Stimulated activated CD8-positive, alpha-beta memory T cell treated with anti-CD3 and anti-CD28 coated beads, Interleukin-7, amount 100 ng/mL, for 1 hour (primary cell): ENCODE measurements around the gene CCDC8.
"Not testable (repeated sequence)": the region's sequence is repeated elsewhere in the genome, so short reads cannot be mapped to it uniquely, and the experiment has no call there.

Experiments
- DNase-seq, 2 donors: peaks; one replicate each; pipeline ENCODE4 v3.0.0-alpha.2; 2020; ENCODE audit warnings: low read depth in 2 of 2

Gene CCDC8

DNA sequence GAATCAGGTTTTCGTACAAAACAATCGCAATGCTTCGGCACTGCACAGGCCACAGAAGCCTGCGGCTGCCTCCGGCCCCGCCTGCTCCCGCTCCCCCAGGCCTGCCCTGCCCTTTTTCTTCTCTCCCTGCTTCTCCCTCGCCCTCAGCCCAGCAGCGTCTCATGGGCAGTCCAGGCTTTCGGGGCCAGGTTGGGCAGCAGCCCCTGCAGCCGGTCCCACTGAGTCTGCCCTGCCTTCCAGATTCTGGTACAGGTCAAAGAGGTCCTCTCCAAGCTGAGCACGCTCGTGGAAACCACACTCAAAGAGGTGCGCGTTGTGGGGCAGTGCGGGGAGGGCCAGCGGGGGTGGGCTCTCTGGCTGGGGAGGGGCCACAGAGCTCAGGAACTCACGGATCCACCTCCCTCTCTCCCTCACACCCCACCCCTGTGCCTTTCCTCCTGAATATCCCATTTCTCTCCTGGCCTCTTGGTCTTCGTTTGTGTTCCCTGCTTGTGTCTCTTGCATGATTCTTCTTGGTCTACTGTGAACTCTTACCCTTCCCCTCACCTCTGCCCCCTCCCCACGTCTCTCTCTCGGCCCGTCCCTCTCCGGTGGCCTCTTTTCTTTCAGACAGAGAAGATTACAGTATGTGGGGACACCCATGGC lies 30.1 kb downstream of the CCDC8 start:
- no peak for DNase-seq

DNA sequence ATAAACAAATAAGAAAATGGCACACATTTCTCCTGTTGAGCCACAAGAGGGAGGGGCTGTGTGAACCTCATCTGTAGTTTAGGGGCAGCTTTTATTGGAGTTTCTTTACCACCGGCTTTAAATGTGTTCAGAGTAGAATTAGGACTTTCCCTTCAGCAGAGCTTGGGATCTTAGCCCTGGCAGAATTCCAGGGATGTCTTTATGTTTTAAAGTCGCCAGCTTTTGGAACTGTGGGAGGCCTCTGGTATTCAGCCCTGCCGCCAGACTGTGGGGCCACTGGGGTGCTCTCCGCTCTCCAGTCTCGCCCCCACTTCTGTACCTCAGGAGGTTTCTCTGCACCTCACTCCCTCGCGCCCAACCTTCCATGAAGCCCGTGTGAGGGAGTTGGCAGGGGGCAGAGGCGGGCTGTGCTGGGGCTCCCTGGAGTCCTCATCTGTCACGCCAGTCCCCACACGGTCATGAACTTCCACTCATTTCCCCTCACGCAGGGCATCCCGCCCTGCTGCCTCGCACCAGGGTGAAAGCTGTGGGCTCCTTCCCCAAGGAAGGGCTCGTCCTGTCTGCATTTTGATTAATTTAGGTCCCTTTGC lies 31.5 kb downstream of the CCDC8 start:
- DNase-seq: no peak

DNA sequence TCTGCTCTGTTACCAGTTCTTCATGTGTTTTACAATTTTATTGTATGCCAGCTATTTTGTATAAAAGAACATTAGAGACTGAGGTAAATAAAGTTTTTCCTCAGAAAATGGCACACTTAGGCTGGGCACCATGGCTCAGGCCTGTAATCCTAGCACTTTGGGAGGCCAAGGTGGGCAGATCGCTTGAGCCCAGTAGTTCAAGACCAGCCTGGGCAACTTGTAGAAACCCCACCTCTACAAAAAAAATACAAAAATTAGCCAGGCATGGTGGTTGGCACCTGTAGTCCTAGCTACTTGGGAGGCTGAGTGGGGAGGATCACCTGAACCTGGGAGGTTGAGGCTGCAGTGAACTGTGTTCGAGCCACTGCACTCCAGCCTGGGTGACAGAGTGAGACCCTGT lies 32.0 kb downstream of the CCDC8 start:
- no peak for DNase-seq

DNA sequence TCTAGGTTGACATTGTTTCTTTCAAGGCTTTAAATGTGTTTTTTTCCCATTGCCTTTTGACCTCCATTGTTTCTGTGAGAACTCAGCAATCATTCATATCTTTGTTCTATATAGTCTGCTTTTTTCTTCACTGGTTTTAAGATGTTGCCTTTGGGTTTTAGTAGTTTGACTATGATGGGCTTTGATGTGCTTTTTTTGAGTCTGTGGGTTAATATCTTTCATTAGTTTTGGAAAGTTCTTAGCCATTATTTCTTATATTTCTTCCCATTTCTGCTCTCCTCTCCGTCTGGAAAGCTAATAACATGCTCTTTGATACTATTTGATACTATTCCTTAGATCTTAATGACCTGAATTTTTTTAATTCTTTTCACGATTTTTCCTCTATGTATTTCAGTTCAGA lies 32.7 kb downstream of the CCDC8 start:
- DNase-seq: no peak

DNA sequence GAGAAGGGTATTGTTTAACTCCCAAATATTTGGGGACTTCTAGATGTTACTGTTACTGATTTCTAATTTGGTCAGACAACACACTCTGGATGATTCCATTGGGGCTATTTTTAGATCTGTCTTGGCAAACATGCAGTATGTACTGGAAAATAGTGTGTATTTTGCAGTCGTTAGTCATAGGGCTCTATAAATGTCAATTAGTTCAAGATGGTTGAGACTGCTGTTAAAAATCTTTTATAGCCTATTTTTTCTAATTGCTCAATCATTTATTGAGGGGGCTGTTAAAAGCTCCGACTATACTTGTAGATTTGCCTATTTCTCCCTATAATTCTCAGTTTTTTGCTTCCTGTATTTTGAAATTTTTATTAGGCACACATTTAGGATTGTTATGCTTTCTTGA lies 35.1 kb downstream of the CCDC8 start:
- DNase-seq: no peak

DNA sequence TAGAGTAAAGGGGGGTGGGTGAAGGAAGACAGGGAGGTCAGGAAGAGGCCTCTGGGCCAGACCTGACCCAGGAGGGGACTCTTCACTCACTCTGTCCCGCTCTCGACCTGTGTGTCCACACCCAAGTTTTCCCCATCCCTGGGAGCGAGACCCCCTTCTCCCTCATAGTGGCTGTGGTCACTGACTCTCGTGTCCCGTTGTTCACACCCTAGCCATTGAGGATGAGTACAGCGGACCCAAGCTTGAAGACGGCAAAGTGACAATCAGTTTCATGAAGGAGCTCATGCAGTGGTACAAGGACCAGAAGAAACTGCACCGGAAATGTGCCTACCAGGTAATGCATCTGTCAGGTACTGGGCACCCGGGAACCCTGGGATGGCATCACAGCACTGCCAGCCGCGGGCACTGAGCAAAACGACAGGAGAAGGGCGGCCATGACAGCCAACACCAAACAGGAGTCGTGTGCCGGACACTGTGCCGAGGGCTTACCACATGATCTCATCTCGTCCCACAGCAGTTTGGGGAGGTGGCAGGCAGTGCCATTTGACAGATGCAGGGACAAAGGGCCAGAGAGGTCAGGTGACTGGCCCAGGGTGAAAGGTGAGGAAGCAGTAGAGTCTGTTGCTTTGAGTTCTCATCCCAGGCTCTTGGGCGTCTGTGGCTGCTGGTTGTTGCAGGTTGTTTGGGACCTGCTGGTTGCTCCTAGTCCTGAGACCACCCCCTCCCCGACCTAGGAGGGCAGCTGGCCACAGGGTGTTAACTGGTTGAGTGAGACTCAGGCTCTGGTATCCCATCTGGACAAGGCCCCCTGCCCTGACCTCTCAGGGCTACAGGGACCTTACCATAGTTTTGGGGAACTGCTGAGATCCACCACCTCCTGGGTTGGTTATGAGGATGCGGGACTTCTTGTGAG lies 36.9 kb downstream of the CCDC8 start:
- DNase-seq: no peak

DNA sequence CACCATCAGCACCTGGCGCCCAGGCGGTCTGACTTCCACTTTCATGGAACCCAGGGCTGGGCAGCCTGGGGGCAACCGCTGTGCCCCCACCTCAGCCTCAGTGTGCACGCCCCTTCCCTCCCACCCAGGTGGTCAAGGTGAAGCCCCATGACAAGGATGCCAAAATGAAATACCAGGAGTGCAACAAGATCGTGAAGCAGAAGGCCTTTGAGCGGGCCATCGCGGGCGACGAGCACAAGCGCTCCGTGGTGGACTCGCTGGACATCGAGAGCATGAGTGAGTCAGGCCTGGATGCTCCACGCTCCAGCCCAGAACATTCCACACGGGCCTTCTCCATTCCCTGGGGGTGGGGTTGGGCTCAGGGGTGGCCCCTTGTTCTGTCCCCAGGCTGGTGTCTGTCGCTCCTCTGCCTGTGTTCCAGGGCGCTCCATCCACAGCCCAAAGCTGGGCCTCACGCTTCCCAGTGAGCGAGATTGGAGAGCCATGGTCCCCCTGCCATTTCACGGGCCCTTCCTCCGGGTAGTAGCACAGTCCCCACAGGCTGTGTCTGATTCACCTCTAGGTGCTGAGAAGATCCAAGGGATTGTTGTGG lies 37.8 kb downstream of the CCDC8 start:
- not testable (repeated sequence) for DNase-seq

DNA sequence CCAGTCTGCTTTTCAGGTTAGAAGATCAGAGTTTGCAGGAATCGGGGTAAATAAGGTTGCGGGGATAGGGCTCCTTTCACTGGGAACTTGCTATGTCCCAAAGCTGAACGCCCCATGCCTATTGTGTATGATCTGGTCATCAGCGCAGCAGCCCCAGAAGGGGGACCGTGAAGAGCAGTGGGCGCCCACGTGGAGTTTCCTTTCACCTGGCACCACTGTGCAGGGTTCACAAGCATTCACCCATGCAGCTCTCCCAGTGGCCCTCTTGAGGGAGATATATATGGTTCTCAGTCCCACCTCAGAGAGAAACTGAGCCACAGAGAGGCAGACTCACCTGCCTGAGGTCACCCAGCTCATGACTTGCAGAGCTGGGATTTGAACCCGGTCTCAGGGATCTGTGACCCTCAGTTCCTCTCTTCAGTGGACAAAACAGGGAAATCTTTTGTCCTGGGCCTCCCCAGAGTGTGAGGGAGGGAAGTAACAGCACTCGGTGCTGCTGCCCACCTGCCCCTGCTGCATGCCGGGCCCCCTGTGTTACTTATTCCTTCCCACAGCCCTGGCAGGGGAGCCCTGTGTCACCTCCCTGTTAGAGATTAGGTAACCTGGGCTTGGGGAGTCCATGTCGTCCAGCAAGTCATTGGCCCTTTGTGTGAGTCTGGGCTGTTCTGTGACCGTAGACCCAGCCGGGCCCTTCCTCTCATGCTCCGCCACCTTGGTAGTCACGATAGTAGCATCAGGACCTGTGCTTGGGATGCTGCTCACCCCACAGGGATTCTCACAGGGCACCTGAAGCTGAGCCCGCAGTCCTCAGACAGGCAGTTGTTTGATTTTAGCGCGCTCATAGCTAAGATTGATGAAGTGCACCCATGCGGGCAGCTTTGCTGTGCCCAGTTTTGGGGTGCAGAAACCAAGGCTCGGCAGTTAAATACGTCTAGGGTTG lies 38.6 kb downstream of the CCDC8 start:
- no peak for DNase-seq

DNA sequence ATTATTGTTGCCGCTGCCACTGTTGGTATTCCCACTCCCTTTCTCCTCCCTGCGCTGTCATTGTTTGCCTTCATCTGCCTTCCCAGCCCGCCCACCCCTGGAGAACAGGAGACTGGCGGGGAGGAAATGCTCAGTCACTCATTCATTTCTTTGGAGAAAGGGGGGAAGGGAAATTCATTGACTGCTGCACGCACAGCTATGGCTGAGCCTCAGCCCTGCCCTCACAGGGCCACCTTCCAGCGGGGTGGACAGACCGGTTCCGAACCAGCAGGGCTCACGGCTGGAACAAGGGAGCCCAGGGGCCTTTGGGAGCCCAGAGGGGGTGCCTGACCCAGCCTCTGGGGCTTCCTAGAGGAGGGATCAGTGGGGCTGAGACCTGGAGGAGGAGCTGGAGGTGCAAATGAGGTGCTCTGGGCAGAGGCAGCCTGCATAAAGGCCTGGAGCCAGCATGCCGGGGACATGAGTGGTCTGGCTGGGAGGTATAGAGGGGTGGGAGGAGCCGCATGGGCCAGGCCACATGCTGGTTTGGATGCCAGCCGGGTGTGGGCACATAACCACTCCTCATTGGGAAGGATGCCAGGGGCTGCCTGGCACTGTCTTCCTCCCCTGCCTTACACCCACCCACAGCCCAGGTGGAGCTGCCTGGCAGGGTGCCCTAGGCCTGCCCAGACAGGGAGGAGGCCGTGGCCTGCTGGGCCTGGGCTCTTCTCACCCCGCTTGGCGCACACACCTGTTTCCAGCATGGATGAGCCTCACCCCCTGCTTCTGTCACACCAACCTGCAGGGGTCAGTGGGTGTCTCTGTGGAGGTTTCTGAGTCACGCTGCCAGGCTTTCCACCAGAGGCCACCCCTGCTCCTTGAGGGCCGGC lies 39.6 kb downstream of the CCDC8 start:
- DNase-seq: no peak

DNA sequence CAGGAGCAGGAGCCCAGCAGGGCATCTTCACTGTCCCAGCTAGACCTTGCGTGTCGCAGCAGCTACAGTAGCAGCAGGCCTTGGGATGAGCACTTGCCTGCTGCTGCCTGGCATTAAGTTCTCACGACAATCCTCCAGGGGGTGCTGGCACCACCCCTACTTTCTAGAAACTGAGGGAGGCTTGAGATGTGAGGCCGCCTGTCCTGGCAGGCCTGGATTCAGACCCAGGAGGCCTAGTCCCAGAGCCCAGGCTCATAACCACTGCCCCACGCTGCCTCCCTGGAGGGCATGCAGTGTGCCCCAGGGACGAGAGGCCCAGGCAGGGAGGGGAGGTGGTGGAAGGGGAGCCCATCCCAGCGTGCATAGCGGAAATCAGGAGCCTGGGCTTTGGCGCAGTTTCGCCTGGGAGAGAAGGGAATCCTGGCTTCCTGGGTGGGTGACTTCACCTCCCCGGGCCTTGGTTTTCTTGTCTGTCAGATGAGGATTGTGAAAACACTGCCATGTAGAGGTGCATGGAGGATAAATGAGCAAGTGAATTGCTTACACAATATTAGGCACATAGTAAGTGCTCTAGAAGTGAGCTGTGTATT lies 40.4 kb downstream of the CCDC8 start:
- no peak for DNase-seq

DNA sequence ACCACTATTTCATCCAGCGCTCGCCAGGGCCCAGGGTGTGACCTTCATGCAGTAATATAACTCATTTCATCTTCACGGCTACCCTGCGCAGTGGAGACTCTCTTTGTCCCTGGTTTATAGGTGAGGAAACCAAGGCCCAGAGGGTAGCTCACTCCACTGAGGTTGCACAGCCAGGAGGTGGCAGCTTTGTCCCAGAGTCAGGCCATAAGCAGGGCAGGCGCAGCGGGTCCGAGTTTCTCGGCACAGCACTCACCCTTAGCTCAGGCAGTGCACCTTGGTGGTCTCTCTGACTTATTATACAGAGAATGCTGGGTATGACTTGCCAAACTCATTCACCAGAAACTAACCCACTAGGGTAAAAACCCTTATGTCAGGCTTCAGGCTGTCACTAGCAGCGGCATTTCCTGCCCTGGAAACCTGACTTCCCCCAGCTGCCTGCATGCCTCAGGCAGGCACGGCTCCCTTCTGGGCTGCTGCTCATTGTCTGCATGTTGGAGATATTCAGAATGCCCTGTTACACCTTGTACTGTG lies 41.9 kb downstream of the CCDC8 start:
- DNase-seq: no peak

DNA sequence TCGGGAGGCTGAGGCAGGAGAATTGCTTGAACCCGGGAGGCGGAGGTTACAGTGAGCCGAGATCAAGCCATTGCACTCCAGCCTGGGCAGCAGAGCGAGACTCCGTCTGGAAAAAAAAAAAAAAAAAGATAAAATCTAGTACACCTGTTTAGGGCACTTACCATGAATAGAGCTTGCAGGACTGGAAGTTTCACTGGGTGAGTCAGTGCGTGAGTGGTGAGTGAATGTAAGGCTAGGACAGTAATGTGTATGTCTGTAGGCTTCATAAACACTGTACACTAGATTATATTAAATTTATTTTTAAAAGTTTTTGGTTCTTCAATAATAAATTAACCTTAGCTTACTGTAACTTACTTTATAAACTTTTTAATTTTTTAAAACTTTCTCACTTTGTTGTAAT lies 43.5 kb downstream of the CCDC8 start:
- no peak for DNase-seq

DNA sequence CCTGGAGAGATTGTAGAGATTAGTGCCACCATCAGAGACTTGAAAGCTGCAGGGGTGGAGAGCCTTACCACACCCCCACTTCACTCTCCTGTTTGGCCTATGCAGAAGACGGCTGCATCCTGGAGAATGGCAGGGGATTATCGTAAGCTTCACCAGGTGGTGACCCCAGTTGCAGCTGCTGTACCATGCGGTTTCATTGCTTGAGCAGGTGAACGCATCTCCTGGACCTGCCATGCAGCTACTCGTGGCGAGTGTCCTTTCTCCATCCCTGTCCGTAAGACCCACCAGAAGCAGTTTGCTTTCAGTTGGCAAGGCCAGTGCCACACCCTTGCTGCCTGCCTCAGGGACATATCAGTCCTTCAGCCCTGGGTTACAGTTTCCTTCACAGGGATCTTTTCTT lies 45.2 kb downstream of the CCDC8 start:
- DNase-seq: no peak

DNA sequence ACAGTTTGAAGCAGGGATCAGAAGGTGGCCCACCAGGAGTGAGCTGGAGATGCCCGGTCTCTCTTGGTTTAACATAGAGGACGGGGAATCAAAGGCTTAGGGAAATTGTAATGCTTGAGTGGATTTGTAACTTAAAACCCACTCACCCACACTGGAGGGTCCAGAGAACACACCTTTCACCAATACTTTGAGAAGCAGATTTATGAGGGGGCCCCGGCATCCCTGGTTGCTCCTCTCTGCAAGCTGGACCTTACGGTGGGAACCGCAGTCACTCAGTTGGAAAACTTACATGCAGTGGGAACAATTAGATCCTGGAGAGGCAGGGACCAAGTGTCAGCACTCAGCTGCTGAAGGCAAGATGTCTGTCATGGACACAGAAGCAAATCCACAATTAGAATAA lies 45.9 kb downstream of the CCDC8 start:
- no peak for DNase-seq

DNA sequence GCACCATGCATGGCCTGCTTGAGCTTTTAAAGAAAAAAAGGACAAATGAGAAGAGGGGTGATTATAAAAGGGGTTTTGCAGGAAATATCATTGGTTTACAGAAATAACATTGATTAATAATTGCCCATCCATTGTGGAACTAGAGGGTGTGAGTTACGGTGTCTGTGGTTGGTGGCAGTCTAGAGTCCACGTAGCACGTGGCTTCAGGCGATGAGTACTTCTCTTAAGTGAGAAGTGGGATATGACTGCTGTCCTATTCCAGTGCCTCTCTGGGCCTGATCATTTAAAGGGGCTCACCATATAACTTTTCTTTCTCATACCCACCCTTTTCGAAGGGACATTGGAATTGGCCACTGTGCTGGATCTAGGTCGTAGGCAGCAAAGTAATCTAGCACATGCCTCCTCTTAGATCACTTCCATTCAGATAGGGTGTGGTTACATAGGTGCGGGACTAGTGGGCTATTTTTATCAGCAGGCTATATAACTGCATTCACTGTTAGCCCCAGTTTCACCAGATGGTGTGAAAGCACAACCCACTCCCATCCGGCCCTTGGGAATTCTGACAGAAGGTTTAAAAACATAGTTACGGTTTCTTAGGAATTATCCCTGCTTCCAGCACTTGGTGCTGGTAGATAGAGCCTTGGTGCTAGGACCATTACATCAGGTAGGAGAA lies 46.6 kb downstream of the CCDC8 start:
- DNase-seq: no peak

DNA sequence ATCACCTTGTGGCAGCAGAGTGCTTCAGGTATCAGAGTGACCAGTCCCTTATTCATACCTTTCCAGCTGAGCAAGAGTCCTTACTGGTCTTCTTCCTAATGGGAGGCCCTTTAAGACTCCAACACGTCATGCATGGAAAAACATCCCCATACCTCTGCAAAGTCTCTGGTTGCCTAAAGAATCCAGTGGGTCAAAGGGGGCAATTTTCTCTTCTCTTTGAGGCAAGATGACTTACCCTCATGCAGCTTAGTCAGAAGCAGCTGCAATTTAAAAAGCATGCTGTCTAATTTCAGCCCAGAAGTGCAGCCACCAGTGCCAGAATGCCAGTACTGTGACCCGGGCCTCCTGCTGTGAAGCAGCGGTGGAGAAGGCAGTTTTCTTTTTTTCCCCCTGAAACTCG lies 47.8 kb downstream of the CCDC8 start:
- no peak for DNase-seq

DNA sequence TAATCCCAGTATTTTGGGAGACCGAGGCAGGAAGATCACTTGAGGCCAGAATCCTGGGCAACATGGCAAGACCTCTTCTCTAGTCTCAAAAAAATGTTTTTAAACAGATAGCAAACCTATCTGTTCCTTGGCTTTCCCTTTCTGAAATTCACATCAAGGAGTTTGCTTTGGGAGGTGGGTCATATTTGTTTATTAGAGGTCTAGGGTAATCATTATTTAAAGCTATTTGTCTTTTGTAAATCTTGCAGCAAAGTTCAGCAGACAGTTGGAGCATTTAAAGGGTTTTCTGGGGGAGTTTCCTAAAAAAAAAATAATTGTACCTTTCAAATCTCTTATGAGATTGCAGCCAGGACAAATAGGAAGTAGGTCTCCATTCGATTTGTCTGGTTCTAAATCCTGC lies 49.0 kb downstream of the CCDC8 start:
- no peak for DNase-seq

DNA sequence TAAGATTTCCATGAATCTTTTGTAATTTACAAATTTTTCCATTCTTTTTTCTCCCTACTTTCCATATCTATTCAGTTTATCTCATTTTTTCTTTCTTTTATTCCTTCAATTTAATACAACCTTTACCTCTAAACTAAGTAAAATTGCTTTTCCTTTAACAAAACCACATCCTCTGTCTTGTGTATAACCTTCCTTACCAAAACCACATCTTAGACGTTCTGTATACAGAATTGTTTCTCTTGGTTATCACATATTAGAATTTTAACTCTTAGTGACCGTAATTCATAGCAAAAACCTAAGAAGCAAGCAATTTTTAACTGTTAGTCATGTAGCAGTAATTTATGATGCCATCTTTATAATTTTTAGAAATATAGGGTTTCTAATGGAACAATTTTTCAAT lies 51.4 kb downstream of the CCDC8 start:
- no peak for DNase-seq
